SK-N-SH (cell line): Measurements from ENCODE around the gene RASIP1.

Experiments
- CTCF ChIP-seq: fragments of 200-600 bp; sonication (generic); IDR thresholded peaks from 2 replicates; pipeline ENCODE4 v1.6.1; 2017; ENCODE audit warnings: antibody characterized with exemption, mild to moderate bottlenecking, moderate library complexity
- FOXM1 ChIP-seq: IDR thresholded peaks from 2 replicates; pipeline ENCODE4 v1.4.0; 2012; ENCODE audit warnings: low read depth, mild to moderate bottlenecking
- JUND ChIP-seq: IDR thresholded peaks from 2 replicates; pipeline ENCODE4 v1.4.0; 2012
- POLR2AphosphoS5 ChIP-seq: IDR thresholded peaks from 2 replicates; pipeline ENCODE4 v1.6.1; 2012; ENCODE audit warnings: low read depth, low read length
- RAD21 ChIP-seq: IDR thresholded peaks from 2 replicates; pipeline ENCODE4 v1.6.1; 2012; ENCODE audit warnings: mild to moderate bottlenecking, low read length

GRCh38 chr19:48752496-48753365, 12.3 kb upstream of the RASIP1 start, which contains the start of gene FUT1:
- no peak for TF ChIP-seq CTCF
- TF ChIP-seq FOXM1 = no peak
- no peak for TF ChIP-seq JUND
- TF ChIP-seq RAD21 = no peak
- TF ChIP-seq POLR2AphosphoS5 = no peak
